ENCODE measurements around the gene CEBPZOS. TPM values are rescaled to one million over a fixed set of nuclear protein-coding genes. Genes with fewer than 3 reads are reported as not detected.

CEBPZOS gene
- total and polyA plus RNA-seq, 2 of the 8 experiments (the other 6 are each of a cell fraction or from before 2014, with no cell fraction given), result 27.3 to 43.5 TPM

GRCh38 chr2:37189452-37190153 is 6.7 kb upstream of the CEBPZOS start:
- Histone ChIP-seq H2BK120ac (replicated peaks; ENCODE audit: low read depth, low read length) (peak overlapping the region; percentile 7), H2AFZ (ENCODE audit: low read length) (no peak overlapping the region), H2AK5ac (ENCODE audit: low read depth, low read length) (peak overlapping the region; percentile 53), H2BK15ac (ENCODE audit: low read length) (0 out of 2 replicates have a peak overlapping the region, but pooled peaks have one; percentile 53), H3K56ac (replicated peaks; ENCODE audit: insufficient read length, low read depth, low read length) (peak overlapping the region; percentile 57), H4K5ac (ENCODE audit: insufficient read length, low read depth, low read length) (no peak overlapping the region), H3K79me1 (ENCODE audit: low read depth, low read length) (no peaks in the 10 kb centered on the region), H3K4me1 (replicated peaks in 1 of 4; ENCODE audit: control insufficient read depth in 3 of 4, insufficient read depth in 4 of 4, low read length in 3 of 4) (peaks cover 14 to 25% (median 16%) of the 10 kb centered on the region in 4 experiments), H3K4ac (replicated peaks; ENCODE audit: insufficient read length, low read depth, low read length) (no peak overlapping the region), H3K36me3 (ENCODE audit: control insufficient read depth in 2 of 4, insufficient read depth in 4 of 4, low read length in 3 of 4) (no peaks in the 10 kb centered on the region), H4K20me1 (replicated peaks in 1 of 2; ENCODE audit: control insufficient read depth in 1 of 2, insufficient read depth in 2 of 2, low read length in 2 of 2) (no peaks in the 10 kb centered on the region), H2BK12ac (ENCODE audit: low read depth, low read length) (peak overlapping the region; percentile 93; the same call in 1 of the 2 replicates), H3K4me2 (ENCODE audit: insufficient read depth in 1 of 2, low read depth in 2 of 2, low read length in 2 of 2) (peak overlapping the region; percentile 14 to 16; a peak in 3 of 4 replicates), H3K9ac (replicated peaks in 1 of 4; ENCODE audit: extremely low read depth in 1 of 4, low read depth in 3 of 4, low read length in 3 of 4) (no peak overlapping the region), H3K4me3 (ENCODE audit: extremely low read depth in 1 of 4, insufficient read depth in 2 of 4, low read depth in 3 of 4, low read length in 4 of 4) (no peak overlapping the region), H2BK20ac (ENCODE audit: low read length) (peak overlapping the region; percentile 24), H3K79me2 (ENCODE audit: control insufficient read depth in 1 of 2, insufficient read depth in 2 of 2, low read length in 2 of 2) (no peaks in the 10 kb centered on the region), H3K9me3 (ENCODE audit: insufficient read depth in 2 of 2, low read depth in 1 of 2, low read length in 1 of 2) (no peaks in the 10 kb centered on the region), H3K23ac (ENCODE audit: insufficient read length) (no peak overlapping the region), H2BK5ac (ENCODE audit: low read depth, low read length) (peak overlapping the region; percentile 85; the same call in 1 of the 2 replicates), H4K8ac (ENCODE audit: extremely low read depth, insufficient read depth, low read length) (no peak overlapping the region), H3K27ac (ENCODE audit: low read depth, low read length) (no peak overlapping the region), H3K23me2 (ENCODE audit: low read depth, low read length) (no peaks in the 10 kb centered on the region), H3K14ac (ENCODE audit: insufficient read length) (no peak overlapping the region), H3K27me3 (replicated peaks in 1 of 4; ENCODE audit: control insufficient read depth in 3 of 4, extremely low read depth in 1 of 4, insufficient read depth in 3 of 4, low read length in 3 of 4) (no peaks in the 10 kb centered on the region), H3K18ac (ENCODE audit: extremely low read depth, low read length) (peak overlapping the region; percentile 65; the same call in 1 of the 2 replicates), H4K91ac (replicated peaks; ENCODE audit: insufficient read length, low read length) (peak overlapping the region; percentile 13)
- CTCF ChIA-PET (ENCODE audit: partially characterized antibody), result interaction anchor here (0.6 to 8.8 kb wide), 7 partner anchors 9 to 203 kb away, joined by 3 to 48 read pairs (median 12); no protein-coding TSS in a partner anchor
- WGBS, 2 experiments (ENCODE audit: extremely low coverage in 1 of 2, insufficient coverage in 1 of 2, insufficient read length in 1 of 2, insufficient replicate concordance in 2 of 2, low coverage in 1 of 2, low lambda C conversion rate in 2 of 2, missing lambda C conversion rate in 1 of 2), result 63% methylated on average over 6 of the region's 6 CpGs; no CpG with 5 or more reads in 1 of the 2 experiments
- FAIRE-seq (peak; percentile 78), DNase-seq (ENCODE audit: low read depth in 1 of 2, low spot score in 2 of 2) (peak in 1 of 2 experiments; percentile 69)
- POLR2A ChIA-PET (ENCODE audit: partially characterized antibody), result interaction anchor here (1.1 to 5.2 kb wide), 8 partner anchors 9 to 135 kb away, joined by 3 to 26 read pairs (median 4); partner anchors contain the start of genes CEBPZ, NDUFAF7 and PRKD3
- TF ChIP-seq CHD1 (IDR thresholded peaks at IDR 0.05; ENCODE audit: low read depth, low read length) (no peak), KDM5A (IDR thresholded peaks at IDR 0.05; ENCODE audit: low read length) (no peak), CEBPB (IDR thresholded peaks at IDR 0.05; ENCODE audit: low read depth, low read length) (no peak), EP300 (IDR thresholded peaks at IDR 0.05; ENCODE audit: borderline replicate concordance in 1 of 2, low read depth in 2 of 2, low read length in 2 of 2) (no peak), CBX8 (IDR thresholded peaks at IDR 0.05; ENCODE audit: borderline replicate concordance, low read depth, low read length) (no peak), RFX5 (IDR thresholded peaks at IDR 0.05; ENCODE audit: borderline replicate concordance, low read depth, low read length) (no peak), MAX (IDR thresholded peaks at IDR 0.05) (no peak), FOSL1 (IDR thresholded peaks at IDR 0.05; ENCODE audit: insufficient read depth, low read depth, low read length) (no peak), SP4 (IDR thresholded peaks at IDR 0.05; ENCODE audit: low read length) (no peak), TAF7 (optimal IDR thresholded peaks at IDR 0.05; ENCODE audit: borderline replicate concordance, low read depth, low read length) (peak; percentile 13), CREB1 (IDR thresholded peaks at IDR 0.05) (no peak)
- TF ChIP-seq, protein P1, sequence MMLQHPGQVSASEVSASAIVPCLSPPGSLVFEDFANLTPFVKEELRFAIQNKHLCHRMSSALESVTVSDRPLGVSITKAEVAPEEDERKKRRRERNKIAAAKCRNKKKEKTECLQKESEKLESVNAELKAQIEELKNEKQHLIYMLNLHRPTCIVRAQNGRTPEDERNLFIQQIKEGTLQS (IDR thresholded peaks at IDR 0.05; ENCODE audit: insufficient read depth, low read depth, low read length), result no peak

Measured in H1 (cell line).